DOHH2 (cell line): ENCODE measurements around the gene ZNF878.

Source experiments
- CTCF ChIP-seq: fragments of 200-600 bp; sonication (generic); IDR thresholded peaks from one replicate; pipeline ENCODE4 v1.5.1; 2014; ENCODE audit warnings: antibody characterized with exemption, mild to moderate bottlenecking, low read depth, low read length; ENCODE audit not compliant: poor library complexity, severe bottlenecking
- EZH2phosphoT487 ChIP-seq: fragments of 200-600 bp; sonication (generic); IDR thresholded peaks from 2 replicates; pipeline ENCODE4 v1.6.1; 2017; ENCODE audit warnings: borderline replicate concordance, mild to moderate bottlenecking, antibody characterized with exemption, low read length, moderate library complexity, mixed read lengths

GRCh38 chr19:11995174-11995573, 57.6 kb downstream of the ZNF878 start:
- TF ChIP-seq CTCF (no peak), EZH2phosphoT487 (no peak)
